HFF-Myc (cell line): ENCODE data around the gene TBC1D14.

ENCODE experiments used
- DNase-seq: peaks from one replicate; pipeline ENCODE4 v3.0.0-alpha.2; 2011; ENCODE audit warnings: low read depth; ENCODE audit errors: extremely low read depth
- H3K4me3 ChIP-seq: replicated peaks from 2 replicates; pipeline ENCODE4 v1.5.1; 2011; ENCODE audit warnings: low read depth, mild to moderate bottlenecking, control low read depth, low read length
- TF ChIP-seq, protein P1 (sequence below): IDR thresholded peaks from 2 replicates; pipeline ENCODE4 v1.5.1; 2012; ENCODE audit warnings: mild to moderate bottlenecking, low read depth, low read length, control low read depth; ENCODE audit errors: missing control alignments

TBC1D14 gene

DNA sequence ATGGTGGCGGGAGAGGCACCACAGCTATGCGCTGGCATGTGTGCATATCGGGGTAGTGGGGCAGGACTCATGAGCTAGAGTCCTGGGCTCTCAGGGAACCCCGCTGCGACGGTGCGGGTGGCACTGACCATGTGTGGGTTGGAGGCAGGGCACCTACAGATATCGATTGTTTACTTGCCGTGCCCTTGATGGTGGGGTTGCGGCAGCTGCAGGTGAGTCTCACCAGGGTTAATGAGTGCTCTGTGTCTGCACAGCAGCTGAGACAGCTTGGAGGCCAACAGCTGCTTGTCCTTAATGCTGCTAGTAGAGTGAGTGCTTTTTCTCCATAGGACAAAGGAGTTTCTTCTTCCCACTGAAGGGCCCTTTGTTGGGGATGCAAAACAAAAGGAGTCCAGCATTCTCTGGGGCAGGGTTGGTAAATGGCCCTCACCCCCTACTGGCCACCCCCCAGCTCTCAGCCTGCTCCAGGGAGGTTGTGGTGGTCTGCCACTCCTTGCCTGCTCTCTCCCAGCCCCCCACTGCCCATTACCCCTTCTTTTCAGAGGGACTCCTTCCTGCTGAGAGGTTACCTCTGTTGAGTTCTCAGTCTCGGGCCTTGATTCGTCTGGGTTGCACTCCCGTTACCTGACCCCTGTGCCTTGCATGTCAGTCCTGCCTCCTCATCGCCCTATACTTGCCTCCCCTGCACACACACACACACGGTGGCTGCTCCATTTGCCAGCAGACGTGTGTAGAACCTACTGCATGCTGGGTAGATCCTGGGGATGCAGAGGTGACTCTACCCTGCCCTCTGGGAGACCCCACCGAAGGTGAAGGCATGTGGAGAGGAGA, 52.8 kb downstream of the TBC1D14 start:
- TF ChIP-seq, protein P1, sequence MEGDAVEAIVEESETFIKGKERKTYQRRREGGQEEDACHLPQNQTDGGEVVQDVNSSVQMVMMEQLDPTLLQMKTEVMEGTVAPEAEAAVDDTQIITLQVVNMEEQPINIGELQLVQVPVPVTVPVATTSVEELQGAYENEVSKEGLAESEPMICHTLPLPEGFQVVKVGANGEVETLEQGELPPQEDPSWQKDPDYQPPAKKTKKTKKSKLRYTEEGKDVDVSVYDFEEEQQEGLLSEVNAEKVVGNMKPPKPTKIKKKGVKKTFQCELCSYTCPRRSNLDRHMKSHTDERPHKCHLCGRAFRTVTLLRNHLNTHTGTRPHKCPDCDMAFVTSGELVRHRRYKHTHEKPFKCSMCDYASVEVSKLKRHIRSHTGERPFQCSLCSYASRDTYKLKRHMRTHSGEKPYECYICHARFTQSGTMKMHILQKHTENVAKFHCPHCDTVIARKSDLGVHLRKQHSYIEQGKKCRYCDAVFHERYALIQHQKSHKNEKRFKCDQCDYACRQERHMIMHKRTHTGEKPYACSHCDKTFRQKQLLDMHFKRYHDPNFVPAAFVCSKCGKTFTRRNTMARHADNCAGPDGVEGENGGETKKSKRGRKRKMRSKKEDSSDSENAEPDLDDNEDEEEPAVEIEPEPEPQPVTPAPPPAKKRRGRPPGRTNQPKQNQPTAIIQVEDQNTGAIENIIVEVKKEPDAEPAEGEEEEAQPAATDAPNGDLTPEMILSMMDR: no peak
- DNase-seq: no peak

DNA sequence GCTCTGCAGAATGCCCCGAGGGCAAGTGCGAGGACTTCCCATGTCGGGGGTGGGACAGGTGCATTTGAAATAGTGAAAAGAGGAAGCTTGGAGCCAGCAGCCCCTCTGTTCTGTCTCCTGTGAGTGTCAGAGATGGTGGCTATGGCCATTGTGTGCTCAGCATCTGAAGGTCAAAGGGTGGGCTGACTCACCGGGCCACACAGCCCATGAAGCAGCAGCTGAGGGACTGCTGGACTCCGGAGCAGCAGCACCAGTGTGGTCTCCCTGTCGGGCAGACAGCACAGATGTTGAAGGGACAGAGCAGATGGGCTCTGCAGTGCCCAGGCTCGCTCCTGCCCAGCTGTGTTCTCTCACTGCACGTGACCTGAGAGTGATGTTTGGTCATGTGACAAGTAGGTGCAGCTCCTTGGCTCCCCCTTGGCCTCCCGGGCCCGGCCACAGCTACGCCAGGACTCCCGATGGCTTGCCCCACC, 53.5 kb downstream of the TBC1D14 start:
- TF ChIP-seq, protein P1: no peak
- no peak overlapping the region for H3K4me3 ChIP-seq
- no peak for DNase-seq

More for the DNA sequence above, 52.8 kb downstream of the TBC1D14 start:
- no peak overlapping the region for H3K4me3 ChIP-seq

DNA sequence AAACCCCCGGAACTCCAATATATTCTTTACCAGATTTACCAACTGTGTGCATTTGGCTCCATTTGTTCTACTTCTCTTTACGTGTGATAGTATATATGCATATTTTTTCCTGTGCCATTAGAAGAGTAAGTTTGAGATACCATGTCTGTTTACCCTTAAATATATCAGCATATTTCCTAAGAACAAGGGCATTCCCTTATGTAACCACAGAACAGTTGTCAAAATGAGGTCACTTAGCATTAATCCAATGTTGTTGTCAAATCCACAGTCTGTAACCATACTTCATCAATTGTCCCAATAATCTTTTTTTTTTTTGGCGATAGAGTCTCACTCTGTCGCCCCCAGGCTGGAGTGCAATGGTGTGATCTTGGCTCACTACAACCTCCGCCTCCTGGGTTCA, 55.2 kb downstream of the TBC1D14 start:
- H3K4me3 ChIP-seq: no peak overlapping the region
- TF ChIP-seq, protein P1: no peak

DNA sequence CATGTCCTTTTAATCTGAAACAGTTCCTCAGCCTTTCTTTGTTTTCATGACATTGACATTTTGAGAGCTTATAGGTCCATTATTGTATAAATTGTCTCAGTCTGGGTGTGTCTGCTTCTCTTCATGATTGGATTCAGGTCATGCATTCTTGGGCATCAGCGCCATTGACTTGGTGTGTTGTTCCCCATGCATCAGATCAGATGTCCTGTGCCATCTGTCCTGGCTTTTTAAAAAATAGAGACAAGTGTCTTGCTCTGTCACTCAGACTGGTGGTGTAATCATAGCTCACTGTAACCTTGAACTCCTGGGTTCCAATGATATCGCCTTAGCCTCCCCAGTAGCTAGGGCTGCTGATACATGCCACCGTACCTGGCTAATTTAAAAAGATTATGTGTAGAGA, 55.7 kb downstream of the TBC1D14 start:
- TF ChIP-seq, protein P1: no peak
- no peak for DNase-seq
- H3K4me3 ChIP-seq: no peak overlapping the region

More for the DNA sequence above, 55.2 kb downstream of the TBC1D14 start:
- no peak for DNase-seq

DNA sequence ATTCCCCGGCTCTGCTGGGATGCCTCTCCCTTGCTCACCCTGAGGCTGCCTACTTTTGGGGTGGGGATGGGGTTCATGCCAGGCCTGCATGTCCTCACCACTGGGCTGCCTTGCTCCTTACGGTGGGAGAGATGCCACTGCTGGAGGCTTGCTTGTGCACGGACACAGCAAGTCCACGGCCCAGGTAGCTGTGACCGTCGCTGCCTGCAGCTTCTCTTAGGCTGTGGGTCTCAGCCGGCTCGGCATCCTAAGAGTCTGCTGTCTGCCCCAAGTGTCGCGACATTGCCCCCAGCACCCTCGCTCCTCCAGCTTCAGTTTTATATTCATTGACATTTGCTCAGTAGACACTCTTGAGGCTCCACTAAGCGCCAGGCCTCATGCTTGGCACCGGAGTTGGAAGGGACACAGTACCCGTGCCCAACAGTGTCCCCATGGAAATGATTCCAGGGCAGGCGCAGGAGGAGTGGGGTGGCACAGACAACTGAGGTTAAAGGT, 58.3 kb downstream of the TBC1D14 start:
- H3K4me3 ChIP-seq: no peak overlapping the region
- TF ChIP-seq, protein P1: no peak
- no peak for DNase-seq

DNA sequence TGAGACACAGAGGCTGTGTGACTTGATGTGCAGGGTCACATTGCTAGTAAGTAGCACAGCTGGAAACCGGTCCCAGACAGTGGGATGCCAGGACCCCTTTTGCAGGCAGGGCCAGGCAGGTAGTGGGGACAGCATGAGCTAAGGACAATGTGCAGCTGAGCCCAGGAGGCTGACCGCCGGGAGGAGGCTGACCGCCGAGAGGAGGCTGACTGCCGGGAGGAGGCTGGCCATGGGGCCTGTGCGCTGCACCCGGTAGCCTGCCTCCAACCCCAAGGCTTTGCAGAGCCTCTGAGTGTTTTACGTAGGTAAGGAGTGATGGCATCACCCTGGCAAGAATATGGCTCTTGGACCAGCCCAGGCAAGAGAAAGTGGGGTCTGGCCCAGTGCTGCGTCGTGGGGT, 58.9 kb downstream of the TBC1D14 start:
- TF ChIP-seq, protein P1: no peak
- H3K4me3 ChIP-seq: no peak overlapping the region
- DNase-seq: no peak
